GM12873 (cell line): ENCODE measurements around the gene SERPINI2.

Experiments used
- TF ChIP-seq, protein P1 (sequence below): IDR thresholded peaks from 2 replicates; pipeline ENCODE4 v1.5.1; 2012; ENCODE audit warnings: low read depth, mild to moderate bottlenecking, moderate library complexity, low read length, control low read depth; ENCODE audit not compliant: insufficient read depth; ENCODE audit errors: missing control alignments

Gene SERPINI2, protein sequence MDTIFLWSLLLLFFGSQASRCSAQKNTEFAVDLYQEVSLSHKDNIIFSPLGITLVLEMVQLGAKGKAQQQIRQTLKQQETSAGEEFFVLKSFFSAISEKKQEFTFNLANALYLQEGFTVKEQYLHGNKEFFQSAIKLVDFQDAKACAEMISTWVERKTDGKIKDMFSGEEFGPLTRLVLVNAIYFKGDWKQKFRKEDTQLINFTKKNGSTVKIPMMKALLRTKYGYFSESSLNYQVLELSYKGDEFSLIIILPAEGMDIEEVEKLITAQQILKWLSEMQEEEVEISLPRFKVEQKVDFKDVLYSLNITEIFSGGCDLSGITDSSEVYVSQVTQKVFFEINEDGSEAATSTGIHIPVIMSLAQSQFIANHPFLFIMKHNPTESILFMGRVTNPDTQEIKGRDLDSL

DNA sequence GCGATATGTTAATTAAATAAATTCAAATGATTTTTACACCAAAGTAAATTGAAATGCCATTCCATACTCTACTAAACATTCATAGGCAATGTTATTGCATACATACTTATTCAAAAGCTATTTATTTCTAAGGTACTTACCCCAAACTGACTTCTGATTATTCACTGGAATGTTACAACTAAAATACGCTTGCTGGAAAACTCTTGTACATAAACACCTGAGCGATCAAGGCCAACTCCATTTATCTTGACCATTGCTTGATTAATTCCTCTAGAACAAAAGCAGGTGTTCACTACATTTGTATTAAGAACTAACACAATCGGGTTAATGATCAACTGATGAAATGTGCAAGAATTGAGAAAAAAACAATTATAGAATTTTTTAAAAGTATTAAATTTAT lies at the start of gene SERPINI2:
SERPINI2 (minus strand) TSS at position 180 of the 400 bp plus-strand sequence. CDS start 2,208 bp downstream, outside the sequence.
- TF ChIP-seq, protein P1, sequence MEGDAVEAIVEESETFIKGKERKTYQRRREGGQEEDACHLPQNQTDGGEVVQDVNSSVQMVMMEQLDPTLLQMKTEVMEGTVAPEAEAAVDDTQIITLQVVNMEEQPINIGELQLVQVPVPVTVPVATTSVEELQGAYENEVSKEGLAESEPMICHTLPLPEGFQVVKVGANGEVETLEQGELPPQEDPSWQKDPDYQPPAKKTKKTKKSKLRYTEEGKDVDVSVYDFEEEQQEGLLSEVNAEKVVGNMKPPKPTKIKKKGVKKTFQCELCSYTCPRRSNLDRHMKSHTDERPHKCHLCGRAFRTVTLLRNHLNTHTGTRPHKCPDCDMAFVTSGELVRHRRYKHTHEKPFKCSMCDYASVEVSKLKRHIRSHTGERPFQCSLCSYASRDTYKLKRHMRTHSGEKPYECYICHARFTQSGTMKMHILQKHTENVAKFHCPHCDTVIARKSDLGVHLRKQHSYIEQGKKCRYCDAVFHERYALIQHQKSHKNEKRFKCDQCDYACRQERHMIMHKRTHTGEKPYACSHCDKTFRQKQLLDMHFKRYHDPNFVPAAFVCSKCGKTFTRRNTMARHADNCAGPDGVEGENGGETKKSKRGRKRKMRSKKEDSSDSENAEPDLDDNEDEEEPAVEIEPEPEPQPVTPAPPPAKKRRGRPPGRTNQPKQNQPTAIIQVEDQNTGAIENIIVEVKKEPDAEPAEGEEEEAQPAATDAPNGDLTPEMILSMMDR, result no peak

- TF ChIP-seq, protein P1, result no peak
Observed at GRCh38 chr3:167521006-167521355, 47.1 kb upstream of the SERPINI2 start.

DNA sequence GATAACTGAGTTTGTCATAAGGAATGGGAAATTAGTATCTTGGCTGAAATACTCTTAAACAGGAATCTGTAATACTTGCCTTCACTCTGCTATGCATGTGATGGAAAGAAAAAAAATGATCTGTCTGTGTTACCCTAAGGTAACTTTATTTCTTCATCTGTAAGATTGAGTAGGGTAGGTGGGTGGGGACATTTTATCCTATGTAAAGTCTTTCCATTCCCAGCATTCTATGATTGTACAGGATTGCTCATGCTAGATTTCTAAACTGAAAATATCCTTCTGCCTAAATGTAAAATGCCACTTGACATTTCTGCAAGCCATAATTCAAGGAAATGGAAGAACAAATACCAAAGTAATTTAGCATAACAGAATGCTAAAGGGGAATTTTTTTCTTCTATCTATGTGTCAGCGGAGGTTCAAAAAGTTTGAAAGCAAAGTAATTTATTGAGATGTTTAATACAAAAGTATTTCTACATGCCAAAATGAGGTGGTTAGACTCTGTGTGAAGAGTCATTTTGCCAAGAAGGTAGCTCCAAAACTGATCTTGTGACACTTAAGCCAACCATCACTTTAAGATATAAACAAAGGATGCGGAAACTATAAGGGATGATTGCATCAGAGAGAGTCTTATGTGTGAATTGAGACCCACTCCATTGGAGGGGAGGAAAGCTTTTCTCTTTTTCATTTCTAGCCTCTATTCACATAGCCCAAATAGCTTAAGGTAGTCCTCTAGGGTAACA lies 46.6 kb upstream of the SERPINI2 start:
- TF ChIP-seq, protein P1, result no peak

GRCh38 chr3:167507954-167508353 lies 34.1 kb upstream of the SERPINI2 start:
- TF ChIP-seq, protein P1, result no peak

DNA sequence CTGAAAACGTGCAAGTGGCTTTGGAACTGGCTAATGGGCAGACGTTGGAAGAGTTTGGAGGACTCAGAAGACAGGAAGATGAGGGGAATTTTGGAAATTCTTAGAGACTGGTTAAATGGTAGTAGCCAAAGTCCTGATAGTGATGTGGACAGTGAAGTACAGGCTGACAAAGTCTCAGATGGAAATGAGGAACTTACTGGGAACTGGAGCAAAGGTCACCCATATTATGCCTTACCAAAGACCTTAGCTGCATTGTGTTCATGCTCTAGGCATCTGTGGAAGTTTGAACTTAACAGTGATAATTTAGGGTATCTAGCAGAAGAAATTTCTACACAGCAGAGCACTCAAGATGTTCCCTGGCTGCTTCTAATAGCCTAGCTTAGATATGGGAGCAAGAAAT lies 28.6 kb upstream of the SERPINI2 start:
- TF ChIP-seq, protein P1, result no peak

DNA sequence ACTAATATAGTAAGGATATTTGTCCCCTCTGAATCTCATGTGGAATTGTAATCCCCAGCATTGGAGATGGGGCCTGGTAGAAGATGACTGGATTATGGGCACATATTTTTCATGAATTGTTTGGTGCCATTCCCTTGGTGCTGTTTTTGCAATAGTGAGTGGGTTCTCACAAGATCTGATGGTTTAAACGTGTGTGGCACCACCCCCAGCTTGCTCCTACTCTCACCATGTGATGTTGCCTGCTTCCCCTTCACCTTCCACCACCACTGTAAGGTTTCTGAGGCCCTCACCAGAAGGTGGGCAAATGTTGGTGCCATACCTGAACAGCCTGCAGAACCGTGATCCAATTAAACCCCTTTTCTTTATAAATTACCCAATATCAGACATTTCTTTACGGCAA lies 28.1 kb upstream of the SERPINI2 start:
- TF ChIP-seq, protein P1, result no peak

GRCh38 chr3:167497903-167498302 lies 24.1 kb upstream of the SERPINI2 start:
- TF ChIP-seq, protein P1, result no peak
